ENCODE measurements around the gene POLR1G.

POLR1G gene

DNA sequence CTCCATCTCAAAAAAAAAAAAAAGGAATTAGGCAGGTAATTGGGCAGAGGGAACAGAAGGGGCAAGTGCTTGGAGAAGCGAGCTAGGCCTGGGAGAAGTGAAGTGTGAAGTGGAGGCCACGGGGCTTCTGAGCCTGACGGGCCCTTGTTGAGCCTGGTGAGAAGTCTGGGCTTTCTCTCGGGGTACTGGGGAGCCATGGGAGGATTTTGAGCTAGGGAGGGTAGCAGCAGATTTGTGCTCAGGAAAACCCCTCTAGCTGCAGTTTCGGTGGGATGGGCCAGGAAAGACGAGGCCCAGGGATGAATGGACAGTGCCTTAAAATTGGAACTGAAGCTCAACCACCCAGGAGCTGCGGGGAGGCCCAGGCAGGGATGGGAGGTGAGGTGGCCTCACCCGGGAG, 8.0 kb downstream of the POLR1G start:
- no peak for DNase-seq (ENCODE audit: low read depth)
- TF ChIP-seq, protein P1, sequence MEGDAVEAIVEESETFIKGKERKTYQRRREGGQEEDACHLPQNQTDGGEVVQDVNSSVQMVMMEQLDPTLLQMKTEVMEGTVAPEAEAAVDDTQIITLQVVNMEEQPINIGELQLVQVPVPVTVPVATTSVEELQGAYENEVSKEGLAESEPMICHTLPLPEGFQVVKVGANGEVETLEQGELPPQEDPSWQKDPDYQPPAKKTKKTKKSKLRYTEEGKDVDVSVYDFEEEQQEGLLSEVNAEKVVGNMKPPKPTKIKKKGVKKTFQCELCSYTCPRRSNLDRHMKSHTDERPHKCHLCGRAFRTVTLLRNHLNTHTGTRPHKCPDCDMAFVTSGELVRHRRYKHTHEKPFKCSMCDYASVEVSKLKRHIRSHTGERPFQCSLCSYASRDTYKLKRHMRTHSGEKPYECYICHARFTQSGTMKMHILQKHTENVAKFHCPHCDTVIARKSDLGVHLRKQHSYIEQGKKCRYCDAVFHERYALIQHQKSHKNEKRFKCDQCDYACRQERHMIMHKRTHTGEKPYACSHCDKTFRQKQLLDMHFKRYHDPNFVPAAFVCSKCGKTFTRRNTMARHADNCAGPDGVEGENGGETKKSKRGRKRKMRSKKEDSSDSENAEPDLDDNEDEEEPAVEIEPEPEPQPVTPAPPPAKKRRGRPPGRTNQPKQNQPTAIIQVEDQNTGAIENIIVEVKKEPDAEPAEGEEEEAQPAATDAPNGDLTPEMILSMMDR (IDR thresholded peaks at IDR 0.05; ENCODE audit: insufficient read depth, low read depth, low read length, missing control alignments), result no peak
- no peak overlapping the region for H3K4me3 ChIP-seq (ENCODE audit: low read length)

DNA sequence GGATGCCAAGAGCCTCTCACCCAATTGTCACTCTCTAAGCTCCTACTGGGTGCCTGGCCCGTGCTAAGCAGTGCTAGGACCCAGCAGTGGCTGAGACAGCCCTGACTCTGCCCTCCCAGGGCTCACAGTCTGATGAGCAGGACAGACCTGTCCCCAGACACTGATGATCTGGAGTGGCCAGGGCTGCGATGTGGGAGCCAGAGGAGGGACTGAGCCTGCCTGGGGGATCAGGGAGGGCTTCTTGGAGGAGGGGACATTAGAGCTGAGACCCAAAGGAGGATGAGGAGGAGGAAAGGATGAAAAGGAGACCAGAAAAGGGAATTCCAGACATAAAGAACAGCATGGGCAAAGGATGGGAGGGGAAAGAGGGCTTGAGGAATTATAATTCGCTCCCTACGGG, 10.7 kb downstream of the POLR1G start:
- DNase-seq (ENCODE audit: low read depth), result no peak
- TF ChIP-seq, protein P1 (IDR thresholded peaks at IDR 0.05; ENCODE audit: insufficient read depth, low read depth, low read length, missing control alignments), result no peak

DNA sequence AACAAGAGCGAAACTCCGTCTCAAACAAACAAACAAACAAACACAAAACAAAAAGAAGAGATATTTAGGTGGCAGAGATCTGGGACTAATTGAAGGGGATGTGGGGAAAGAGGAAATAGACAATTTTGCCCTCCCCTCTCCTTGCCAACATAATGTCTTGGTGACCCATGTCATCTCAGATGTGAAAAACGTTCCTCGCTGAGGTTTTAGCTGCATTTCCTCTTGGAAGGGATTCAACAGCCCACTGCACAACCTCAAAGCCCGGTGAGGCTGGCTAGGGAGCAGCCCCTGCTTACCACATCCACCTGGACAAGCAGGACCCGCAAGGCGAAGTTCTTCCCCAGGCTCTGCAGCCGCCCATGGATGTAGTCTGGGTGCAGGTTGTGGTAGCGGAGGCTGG, 12.4 kb downstream of the POLR1G start:
- DNase-seq (ENCODE audit: low read depth), result no peak
- TF ChIP-seq, protein P1 (IDR thresholded peaks at IDR 0.05; ENCODE audit: insufficient read depth, low read depth, low read length, missing control alignments), result no peak
- no peak overlapping the region for H3K4me3 ChIP-seq (ENCODE audit: low read length)

More for the DNA sequence above, 10.7 kb downstream of the POLR1G start:
- H3K4me3 ChIP-seq (ENCODE audit: low read length), result no peak overlapping the region

DNA sequence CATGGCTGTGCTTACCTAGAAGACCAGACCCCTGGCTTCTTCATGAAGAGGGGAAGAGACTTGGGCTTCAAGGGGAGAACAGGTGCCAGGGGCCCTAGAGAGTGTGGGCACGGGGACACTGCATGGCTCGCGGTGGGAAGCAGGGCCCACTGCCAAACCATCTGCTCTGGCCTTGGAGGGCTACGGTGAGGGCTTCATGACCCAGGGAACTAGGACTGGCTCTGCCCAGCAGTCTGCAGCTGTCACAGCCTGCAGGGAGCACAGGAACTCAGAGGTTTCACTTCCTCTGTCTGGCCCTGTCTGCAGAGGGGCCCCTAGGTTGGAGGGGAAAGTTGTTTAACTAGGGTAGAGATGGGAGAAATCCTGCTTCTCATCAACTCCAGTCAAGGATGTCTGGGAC, 13.0 kb downstream of the POLR1G start:
- H3K4me3 ChIP-seq (ENCODE audit: low read length), result no peak overlapping the region
- TF ChIP-seq, protein P1 (IDR thresholded peaks at IDR 0.05; ENCODE audit: insufficient read depth, low read depth, low read length, missing control alignments), result no peak
- DNase-seq (ENCODE audit: low read depth), result no peak

DNA sequence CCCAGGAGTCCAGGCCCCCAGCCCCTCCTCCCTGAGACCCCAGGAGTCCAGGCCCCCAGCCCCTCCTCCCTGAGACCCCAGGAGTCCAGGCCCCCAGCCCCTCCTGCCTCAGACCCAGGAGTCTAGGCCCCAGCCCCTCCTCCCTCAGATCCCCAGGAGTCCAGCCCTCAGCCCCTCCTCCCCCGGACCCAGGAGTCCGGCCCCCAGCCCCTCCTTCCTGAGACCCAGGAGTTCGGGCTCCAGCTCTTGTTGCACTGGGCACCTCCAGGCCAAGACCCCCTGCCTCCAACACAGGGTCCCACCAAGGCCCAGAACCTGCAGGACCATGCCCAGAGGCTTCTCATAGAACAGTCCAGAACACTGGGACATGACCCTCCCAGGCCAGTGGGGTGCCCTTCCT, 13.5 kb downstream of the POLR1G start:
- no peak overlapping the region for H3K4me3 ChIP-seq (ENCODE audit: low read length)
- no peak for DNase-seq (ENCODE audit: low read depth)
- TF ChIP-seq, protein P1 (IDR thresholded peaks at IDR 0.05; ENCODE audit: insufficient read depth, low read depth, low read length, missing control alignments), result no peak

DNA sequence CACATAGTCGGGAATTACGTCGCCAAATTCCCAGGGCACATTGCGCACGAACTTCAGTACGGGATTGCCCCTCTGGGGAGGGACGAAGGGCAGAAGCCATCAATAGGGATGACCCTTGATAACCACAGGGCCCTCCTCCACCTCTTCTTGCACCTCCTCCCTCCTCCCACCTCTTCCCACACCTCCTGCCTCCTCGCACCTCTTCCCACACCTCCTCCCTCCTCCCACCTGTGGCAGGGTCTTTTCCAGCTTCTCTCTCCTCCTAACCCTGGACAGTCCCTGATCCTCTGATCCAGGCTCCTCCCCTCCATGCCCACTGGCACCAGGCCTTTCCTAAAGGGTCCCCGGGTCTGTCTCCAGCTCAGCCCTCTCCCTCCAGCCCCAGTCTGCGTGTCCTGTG, 13.9 kb downstream of the POLR1G start:
- H3K4me3 ChIP-seq (ENCODE audit: low read length), result no peak overlapping the region
- DNase-seq (ENCODE audit: low read depth), result no peak
- TF ChIP-seq, protein P1 (IDR thresholded peaks at IDR 0.05; ENCODE audit: insufficient read depth, low read depth, low read length, missing control alignments), result no peak

DNA sequence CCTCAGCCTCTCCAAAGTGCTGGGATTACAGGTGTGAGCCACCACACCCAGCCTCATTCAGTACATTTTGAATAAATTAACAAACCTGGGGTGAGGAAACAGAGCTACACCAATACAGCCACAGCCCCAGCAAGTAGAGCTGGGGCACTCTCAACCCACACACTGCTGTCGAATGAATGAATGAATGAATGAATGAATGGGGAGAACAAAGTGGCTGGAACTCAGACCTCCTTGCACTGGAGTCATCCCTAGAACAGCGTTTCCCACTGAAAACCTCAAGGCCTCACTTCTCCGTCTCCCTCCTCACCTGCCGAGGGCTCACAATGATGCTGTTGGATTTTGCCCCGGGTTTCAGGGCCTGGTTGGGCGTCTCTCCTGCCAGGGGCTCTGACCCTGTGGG, 14.4 kb downstream of the POLR1G start:
- no peak for DNase-seq (ENCODE audit: low read depth)
- TF ChIP-seq, protein P1 (IDR thresholded peaks at IDR 0.05; ENCODE audit: insufficient read depth, low read depth, low read length, missing control alignments), result no peak
- no peak overlapping the region for H3K4me3 ChIP-seq (ENCODE audit: low read length)

All from epithelial cell of esophagus (primary cell).